B cell (primary cell): ENCODE data around the gene PSKH1.

Experiments used
- CTCF ChIP-seq: fragments of 200-600 bp; IDR thresholded peaks from one replicate; pipeline ENCODE4 v1.8.0; 2022; ENCODE audit warnings: antibody characterized with exemption, mild to moderate bottlenecking
- EZH2 ChIP-seq: IDR thresholded peaks from 2 replicates; pipeline ENCODE4 v1.6.1; 2012; ENCODE audit warnings: borderline replicate concordance, low read depth, mild to moderate bottlenecking, moderate library complexity, low read length; ENCODE audit not compliant: insufficient read depth, poor library complexity, severe bottlenecking

DNA sequence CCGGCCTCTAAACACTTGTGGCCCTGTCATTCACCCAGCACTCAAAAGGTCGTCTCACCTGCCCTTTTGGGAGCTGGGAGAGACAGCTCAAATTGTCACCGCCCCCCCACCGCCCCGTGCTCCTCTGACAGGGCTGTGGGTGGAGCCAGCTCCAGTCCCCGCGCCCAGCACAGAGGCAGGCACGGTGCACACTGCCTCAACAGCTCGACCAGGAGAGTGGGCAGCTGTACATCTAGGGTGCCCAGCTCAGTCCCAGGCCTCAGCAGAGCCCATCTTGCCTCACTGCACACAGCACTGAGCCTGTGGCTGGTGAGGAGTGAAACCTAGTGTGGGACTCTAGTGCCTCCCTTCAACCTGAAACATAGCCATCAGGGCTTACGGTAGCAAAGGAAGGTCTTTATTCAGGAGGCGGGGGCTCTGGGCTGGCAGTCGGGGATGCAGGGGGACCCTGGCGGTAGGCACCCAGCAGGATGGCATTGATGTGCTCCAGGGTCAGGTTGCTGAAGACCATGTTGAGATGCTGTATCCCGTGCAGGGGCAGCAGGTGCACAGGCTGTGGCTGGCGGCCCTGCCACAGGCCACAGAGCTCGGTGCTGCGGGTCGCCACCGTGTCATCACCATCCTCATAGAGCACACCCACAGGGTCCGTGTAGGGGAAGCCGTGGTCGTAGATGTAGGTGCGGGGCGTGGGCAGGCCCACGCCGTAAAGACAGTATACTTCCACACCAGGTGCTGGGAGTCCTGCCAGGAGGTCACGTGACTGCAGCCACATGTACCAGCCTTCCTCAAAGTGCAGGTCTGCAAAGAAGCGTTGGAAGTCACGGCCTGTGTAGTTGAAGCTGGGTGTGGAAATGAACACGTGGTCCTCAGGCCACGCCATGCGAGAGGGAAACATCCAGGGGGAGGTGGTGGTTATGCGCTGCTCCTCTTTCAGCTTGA, 46.7 kb downstream of the PSKH1 start:
- no peak for TF ChIP-seq CTCF
- no peak for TF ChIP-seq EZH2
